GM18508 (cell line): ENCODE measurements around the gene POF1B.
"Not testable (repeated sequence)": the region's sequence is repeated elsewhere in the genome, so short reads cannot be mapped to it uniquely, and the experiment has no call there.

Experiments
- ATAC-seq: cut with Tn5 transposase; IDR thresholded peaks from one replicate; pipeline ENCODE4 v1.9.1; 2021; ENCODE audit warnings: moderate number of reproducible peaks; ENCODE audit not compliant: insufficient read depth, unreplicated experiment

Gene POF1B

GRCh38 chrX:85379174-85379907, at the start of gene POF1B:
Gene POF1B, minus strand, starts transcription at chrX:85379665. Its CDS starts 211 bp downstream, at chrX:85379454.
- no peak for ATAC-seq

GRCh38 chrX:85429066-85429465, 49.6 kb upstream of the POF1B start:
- no peak for ATAC-seq

- ATAC-seq: no peak
Observed at GRCh38 chrX:85419293-85419692, 39.8 kb upstream of the POF1B start.

GRCh38 chrX:85391878-85392238, 12.4 kb upstream of the POF1B start:
- no peak for ATAC-seq

- ATAC-seq: no peak
Observed at GRCh38 chrX:85391185-85391877, 11.9 kb upstream of the POF1B start.

GRCh38 chrX:85381602-85382001, 2.1 kb upstream of the POF1B start:
- no peak for ATAC-seq

GRCh38 chrX:85378461-85378860, 1.0 kb downstream of the POF1B start:
- no peak for ATAC-seq

- no peak for ATAC-seq
Observed at GRCh38 chrX:85375333-85375738, 4.1 kb downstream of the POF1B start.

GRCh38 chrX:85365370-85365995, 14.0 kb downstream of the POF1B start:
- no peak for ATAC-seq

- no peak for ATAC-seq
Observed at GRCh38 chrX:85359051-85359450, 20.4 kb downstream of the POF1B start.

GRCh38 chrX:85345523-85345922, 33.9 kb downstream of the POF1B start:
- ATAC-seq: no peak

- ATAC-seq: no peak
Observed at GRCh38 chrX:85327060-85327333, 52.5 kb downstream of the POF1B start.

GRCh38 chrX:85326234-85327059, 53.0 kb downstream of the POF1B start:
- no peak for ATAC-seq

- not testable (repeated sequence) for ATAC-seq
Observed at GRCh38 chrX:85311348-85311747, 68.1 kb downstream of the POF1B start.

- no peak for ATAC-seq
Observed at GRCh38 chrX:85309717-85310116, 69.7 kb downstream of the POF1B start.

GRCh38 chrX:85303544-85303943, 75.9 kb downstream of the POF1B start:
- ATAC-seq: no peak

- no peak for ATAC-seq
Observed at GRCh38 chrX:85288992-85289723, 90.3 kb downstream of the POF1B start.

GRCh38 chrX:85285286-85285685, 94.2 kb downstream of the POF1B start:
- not testable (repeated sequence) for ATAC-seq

GRCh38 chrX:85244450-85245211, 134.8 kb downstream of the POF1B start:
- ATAC-seq: no peak
